Measurements from ENCODE around the gene ITM2C.

- TF ChIP-seq, protein P1, sequence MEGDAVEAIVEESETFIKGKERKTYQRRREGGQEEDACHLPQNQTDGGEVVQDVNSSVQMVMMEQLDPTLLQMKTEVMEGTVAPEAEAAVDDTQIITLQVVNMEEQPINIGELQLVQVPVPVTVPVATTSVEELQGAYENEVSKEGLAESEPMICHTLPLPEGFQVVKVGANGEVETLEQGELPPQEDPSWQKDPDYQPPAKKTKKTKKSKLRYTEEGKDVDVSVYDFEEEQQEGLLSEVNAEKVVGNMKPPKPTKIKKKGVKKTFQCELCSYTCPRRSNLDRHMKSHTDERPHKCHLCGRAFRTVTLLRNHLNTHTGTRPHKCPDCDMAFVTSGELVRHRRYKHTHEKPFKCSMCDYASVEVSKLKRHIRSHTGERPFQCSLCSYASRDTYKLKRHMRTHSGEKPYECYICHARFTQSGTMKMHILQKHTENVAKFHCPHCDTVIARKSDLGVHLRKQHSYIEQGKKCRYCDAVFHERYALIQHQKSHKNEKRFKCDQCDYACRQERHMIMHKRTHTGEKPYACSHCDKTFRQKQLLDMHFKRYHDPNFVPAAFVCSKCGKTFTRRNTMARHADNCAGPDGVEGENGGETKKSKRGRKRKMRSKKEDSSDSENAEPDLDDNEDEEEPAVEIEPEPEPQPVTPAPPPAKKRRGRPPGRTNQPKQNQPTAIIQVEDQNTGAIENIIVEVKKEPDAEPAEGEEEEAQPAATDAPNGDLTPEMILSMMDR (conservative IDR thresholded peaks at IDR 0.05), result no peak
- no peak for TF ChIP-seq ZFX (IDR thresholded peaks at IDR 0.05)
Measured at GRCh38 chr2:230864122-230864604, 579 bp upstream of the ITM2C start.
